Measurements from ENCODE around the gene DUSP16. TPM values are rescaled to one million over a fixed set of nuclear protein-coding genes. Genes with fewer than 3 reads are reported as not detected.

DUSP16 gene
- total RNA-seq, 4 donors from 2014 or later = 24.2 to 34.5 (median 26.4) TPM

GRCh38 chr12:12466157-12466556 lies 96.5 kb downstream of the DUSP16 start:
- no peak overlapping the region for H3K27ac ChIP-seq
- no peaks in the 10 kb centered on the region for H3K27me3 ChIP-seq
- no peak for DNase-seq
- H3K9me3 ChIP-seq = no peaks in the 10 kb centered on the region
- intact Hi-C loops (cut with DNase I) = no loop called here
- H3K4me1 ChIP-seq = peaks cover 8 to 21% of the 10 kb centered on the region in 2 donors
- H3K4me3 ChIP-seq (replicated peaks in 1 of 3) = no peak overlapping the region
- WGBS, 2 donors = 92% methylated on average over 7 of the region's 7 CpGs
- no peak for TF ChIP-seq POLR2A (IDR thresholded peaks at IDR 0.05)
- no peak for TF ChIP-seq CTCF (IDR thresholded peaks at IDR 0.05)
- no peaks in the 10 kb centered on the region for H3K36me3 ChIP-seq

DNA sequence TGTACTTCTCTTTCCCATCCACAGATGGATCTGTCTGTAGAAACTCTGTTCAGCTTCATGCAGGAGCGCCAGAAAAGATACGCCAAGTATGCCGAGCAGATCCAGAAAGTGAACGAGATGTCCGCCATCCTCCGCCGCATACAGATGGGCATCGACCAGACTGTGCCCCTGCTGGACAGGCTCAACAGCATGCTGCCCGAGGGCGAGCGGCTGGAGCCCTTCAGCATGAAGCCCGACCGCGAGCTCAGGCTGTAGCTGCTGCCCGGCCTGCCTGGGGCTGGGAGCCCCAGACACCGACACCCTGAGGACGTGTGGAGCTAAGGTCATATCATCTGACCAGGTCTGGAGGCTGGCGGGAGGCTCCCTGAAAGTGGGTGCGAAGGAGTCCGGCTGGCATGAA lies 97.1 kb downstream of the DUSP16 start:
- no peak overlapping the region for H3K27ac ChIP-seq
- no peaks in the 10 kb centered on the region for H3K27me3 ChIP-seq
- TF ChIP-seq POLR2A (IDR thresholded peaks at IDR 0.05) (no peak), CTCF (IDR thresholded peaks at IDR 0.05) (no peak)
- no peaks in the 10 kb centered on the region for H3K36me3 ChIP-seq
- peaks cover 8 to 21% of the 10 kb centered on the region in 2 donors for H3K4me1 ChIP-seq
- 87 to 95% methylated on average over 15 to 20 of the region's 20 CpGs for WGBS, 2 donors
- DNase-seq = no peak
- intact Hi-C loops (cut with DNase I) = no loop called here
- H3K4me3 ChIP-seq (replicated peaks in 1 of 3) = no peak overlapping the region
- H3K9me3 ChIP-seq = no peaks in the 10 kb centered on the region

- WGBS, 2 donors = 85 to 91% methylated on average over 5 of the region's 5 CpGs
Observed at GRCh38 chr12:12461923-12462315, 100.7 kb downstream of the DUSP16 start.

GRCh38 chr12:12460935-12461922 lies 101.4 kb downstream of the DUSP16 start:
- peak in 1 of 2 donors; percentile 27 for DNase-seq
- no peak overlapping the region for H3K27ac ChIP-seq
- no peak for TF ChIP-seq POLR2A (IDR thresholded peaks at IDR 0.05)
- TF ChIP-seq CTCF (IDR thresholded peaks at IDR 0.05) = no peak
- no peaks in the 10 kb centered on the region for H3K4me1 ChIP-seq
- 81 to 85% methylated on average over 8 of the region's 8 CpGs for WGBS, 2 donors
- no peaks in the 10 kb centered on the region for H3K27me3 ChIP-seq
- no peaks in the 10 kb centered on the region for H3K36me3 ChIP-seq
- H3K9me3 ChIP-seq = no peaks in the 10 kb centered on the region
- intact Hi-C loops (cut with DNase I) = no loop called here
- no peak overlapping the region for H3K4me3 ChIP-seq (replicated peaks in 1 of 3)

More at GRCh38 chr12:12461923-12462315, 100.7 kb downstream of the DUSP16 start:
- intact Hi-C loops (cut with DNase I) = no loop called here
- Histone ChIP-seq H3K9me3 (no peaks in the 10 kb centered on the region), H3K4me3 (replicated peaks in 1 of 3) (no peak overlapping the region), H3K36me3 (no peaks in the 10 kb centered on the region), H3K4me1 (peaks cover 0 to 4% of the 10 kb centered on the region in 2 donors), H3K27me3 (no peaks in the 10 kb centered on the region), H3K27ac (no peak overlapping the region)
- DNase-seq = no peak
- TF ChIP-seq POLR2A (IDR thresholded peaks at IDR 0.05) (no peak), CTCF (IDR thresholded peaks at IDR 0.05) (no peak)

- TF ChIP-seq POLR2A (IDR thresholded peaks at IDR 0.05) (no peak), CTCF (IDR thresholded peaks at IDR 0.05) (no peak)
- intact Hi-C loops (cut with DNase I) = no loop called here
Observed at GRCh38 chr12:12456637-12457036, 106.0 kb downstream of the DUSP16 start.

More at GRCh38 chr12:12456637-12457036, 106.0 kb downstream of the DUSP16 start:
- H3K36me3 ChIP-seq = no peaks in the 10 kb centered on the region
- H3K27ac ChIP-seq = no peak overlapping the region
- no peak for DNase-seq
- H3K27me3 ChIP-seq = no peaks in the 10 kb centered on the region
- no peak overlapping the region for H3K4me3 ChIP-seq (replicated peaks in 1 of 3)
- H3K4me1 ChIP-seq = no peaks in the 10 kb centered on the region
- no peaks in the 10 kb centered on the region for H3K9me3 ChIP-seq
- 81 to 95% methylated on average over 5 of the region's 5 CpGs for WGBS, 2 donors
